SU-DHL-6 (cell line): Measurements from ENCODE around the gene TAS1R2.

Experiments used
- H2AFZ ChIP-seq: fragments of 200-600 bp; sonication (generic); 2 replicates; pipeline ENCODE4 v1.6.1; 2014; ENCODE audit warnings: low read depth, mild to moderate bottlenecking, moderate library complexity, mixed read lengths, antibody characterized with exemption, low read length; ENCODE audit not compliant: severe bottlenecking
- H3F3A ChIP-seq: fragments of 200-600 bp; shearing (Covaris generic); 2 replicates; pipeline ENCODE4 v1.6.0; 2016; ENCODE audit warnings: antibody characterized with exemption, mild to moderate bottlenecking; ENCODE audit not compliant: insufficient read depth
- H3K27ac ChIP-seq: fragments of 200-600 bp; sonication (generic); 2 replicates; pipeline ENCODE4 v1.5.1; 2016; ENCODE audit warnings: low read depth, mild to moderate bottlenecking, low read length, moderate library complexity, mixed read lengths
- H3K27me3 ChIP-seq: fragments of 200-600 bp; sonication (generic), shearing (Covaris generic); 2 replicates; pipeline ENCODE4 v1.6.0; 2014; ENCODE audit warnings: mild to moderate bottlenecking, low read length
- H3K36me3 ChIP-seq: fragments of 200-600 bp; sonication (generic); 2 replicates; pipeline ENCODE4 v1.6.1; 2014; ENCODE audit warnings: mild to moderate bottlenecking, low read length, mixed read lengths
- H3K4me2 ChIP-seq: fragments of 300-600, 200-600 bp; shearing (Covaris generic), sonication (generic); 2 replicates; pipeline ENCODE4 v1.6.0; 2014; ENCODE audit warnings: low read length, low read depth, mild to moderate bottlenecking; ENCODE audit not compliant: poor library complexity, severe bottlenecking
- H3K4me3 ChIP-seq: fragments of 200-600 bp; sonication (generic); 2 replicates; pipeline ENCODE4 v1.5.1; 2014; ENCODE audit warnings: antibody characterized with exemption, low read length, mild to moderate bottlenecking, mixed read lengths; ENCODE audit not compliant: insufficient read depth, poor library complexity, severe bottlenecking
- H3K79me2 ChIP-seq: fragments of 200-600 bp; sonication (generic); 2 replicates; pipeline ENCODE4 v1.6.1; 2014; ENCODE audit warnings: mild to moderate bottlenecking, low read length, moderate library complexity; ENCODE audit not compliant: insufficient read depth
- H3K9ac ChIP-seq: fragments of 200-600 bp; sonication (generic); 2 replicates; pipeline ENCODE4 v1.7.0; 2014; ENCODE audit warnings: mild to moderate bottlenecking, low read length
- H3K9me2 ChIP-seq: fragments of 200-600 bp; sonication (generic); replicated peaks from 2 replicates; pipeline ENCODE4 v1.6.1; 2014; ENCODE audit warnings: low read length; ENCODE audit not compliant: insufficient read depth
- H3K9me3 ChIP-seq: fragments of 200-600 bp; sonication (generic); 2 replicates; pipeline ENCODE4 v1.6.1; 2014; ENCODE audit warnings: low read length, mixed read lengths; ENCODE audit not compliant: insufficient read depth
- H4K20me1 ChIP-seq: fragments of 200-600 bp; sonication (generic); 2 replicates; pipeline ENCODE4 v1.6.1; 2014; ENCODE audit warnings: low read depth, mild to moderate bottlenecking, antibody characterized with exemption, low read length, moderate library complexity, mixed read lengths
- EZH2phosphoT487 ChIP-seq: fragments of 200-600 bp; sonication (generic), shearing (Covaris generic); conservative IDR thresholded peaks from 2 replicates; pipeline ENCODE4 v1.6.1; 2018; ENCODE audit warnings: mild to moderate bottlenecking, antibody characterized with exemption, low read length, moderate library complexity, mixed read lengths
- TF ChIP-seq, protein P1 (sequence below): fragments of 200-600 bp; sonication (generic); IDR thresholded peaks from one replicate; pipeline ENCODE4 v1.5.1; 2017; ENCODE audit warnings: antibody characterized with exemption, mild to moderate bottlenecking, low read length, moderate library complexity; ENCODE audit not compliant: insufficient read depth, poor library complexity, severe bottlenecking

Gene TAS1R2

DNA sequence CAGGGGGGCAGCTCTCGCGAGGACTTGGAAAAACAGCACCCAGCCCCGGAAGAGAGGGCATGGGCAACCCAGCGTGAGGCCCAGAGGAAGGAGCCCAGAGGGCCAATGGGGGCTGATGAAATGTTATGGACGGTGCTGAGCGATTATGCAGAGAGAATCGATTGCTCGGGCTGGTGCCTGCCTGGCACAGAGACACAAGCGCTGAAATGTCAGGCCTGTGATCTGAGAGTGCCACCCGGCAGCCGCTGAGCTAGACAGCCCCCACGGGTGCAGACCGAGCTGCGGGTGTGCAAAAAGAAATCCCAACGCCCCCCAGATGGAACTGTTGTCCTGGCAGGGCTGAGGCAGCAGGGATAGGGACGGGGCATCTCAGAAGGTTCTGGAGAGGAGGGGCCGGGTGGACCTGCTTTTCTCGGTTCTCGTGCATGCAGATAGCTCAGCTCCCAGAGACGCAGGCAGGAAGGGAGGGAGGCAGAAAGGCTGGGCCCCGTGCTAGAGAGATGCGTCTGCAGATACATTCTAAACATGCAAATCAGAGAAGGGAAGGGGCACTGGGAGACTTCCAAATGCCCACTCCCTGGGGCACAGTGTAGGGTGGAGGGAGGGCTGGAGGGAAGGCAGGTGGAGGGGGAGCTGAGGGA lies 41.5 kb downstream of the TAS1R2 start:
- H4K20me1 ChIP-seq: no peaks in the 10 kb centered on the region
- H3K4me2 ChIP-seq: no peak overlapping the region
- no peaks in the 10 kb centered on the region for H3K79me2 ChIP-seq
- no peak for TF ChIP-seq EZH2phosphoT487
- TF ChIP-seq, protein P1, sequence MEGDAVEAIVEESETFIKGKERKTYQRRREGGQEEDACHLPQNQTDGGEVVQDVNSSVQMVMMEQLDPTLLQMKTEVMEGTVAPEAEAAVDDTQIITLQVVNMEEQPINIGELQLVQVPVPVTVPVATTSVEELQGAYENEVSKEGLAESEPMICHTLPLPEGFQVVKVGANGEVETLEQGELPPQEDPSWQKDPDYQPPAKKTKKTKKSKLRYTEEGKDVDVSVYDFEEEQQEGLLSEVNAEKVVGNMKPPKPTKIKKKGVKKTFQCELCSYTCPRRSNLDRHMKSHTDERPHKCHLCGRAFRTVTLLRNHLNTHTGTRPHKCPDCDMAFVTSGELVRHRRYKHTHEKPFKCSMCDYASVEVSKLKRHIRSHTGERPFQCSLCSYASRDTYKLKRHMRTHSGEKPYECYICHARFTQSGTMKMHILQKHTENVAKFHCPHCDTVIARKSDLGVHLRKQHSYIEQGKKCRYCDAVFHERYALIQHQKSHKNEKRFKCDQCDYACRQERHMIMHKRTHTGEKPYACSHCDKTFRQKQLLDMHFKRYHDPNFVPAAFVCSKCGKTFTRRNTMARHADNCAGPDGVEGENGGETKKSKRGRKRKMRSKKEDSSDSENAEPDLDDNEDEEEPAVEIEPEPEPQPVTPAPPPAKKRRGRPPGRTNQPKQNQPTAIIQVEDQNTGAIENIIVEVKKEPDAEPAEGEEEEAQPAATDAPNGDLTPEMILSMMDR: no peak
- H3K9me2 ChIP-seq: no peaks in the 10 kb centered on the region
- no peak overlapping the region for H3K27ac ChIP-seq
- no peak overlapping the region for H2AFZ ChIP-seq
- no peaks in the 10 kb centered on the region for H3K9me3 ChIP-seq
- no peaks in the 10 kb centered on the region for H3K36me3 ChIP-seq
- no peak overlapping the region for H3K9ac ChIP-seq
- H3K4me3 ChIP-seq: no peak overlapping the region
- no peaks in the 10 kb centered on the region for H3F3A ChIP-seq
- no peaks in the 10 kb centered on the region for H3K27me3 ChIP-seq

DNA sequence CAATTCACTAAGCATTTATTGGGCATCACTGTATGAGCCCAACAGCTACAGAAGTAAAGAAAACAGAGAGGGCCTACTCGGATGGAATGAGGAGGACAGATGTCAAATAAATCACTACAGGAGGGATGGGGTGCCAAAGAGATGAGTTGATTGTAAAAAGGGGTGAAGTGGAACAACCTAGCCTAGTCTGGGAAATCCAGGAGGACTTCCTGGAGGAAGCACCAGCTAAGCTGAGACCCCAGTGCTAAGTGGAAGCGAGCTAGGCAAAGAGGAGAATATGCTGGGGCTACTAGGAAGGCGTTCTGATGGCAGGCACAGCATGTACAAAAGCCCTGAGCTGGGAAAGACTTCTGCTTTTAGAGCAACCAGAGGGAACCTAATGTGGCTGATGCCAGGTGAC lies 42.1 kb downstream of the TAS1R2 start:
- no peak for TF ChIP-seq EZH2phosphoT487
- TF ChIP-seq, protein P1: no peak
- Histone ChIP-seq H3K27ac (no peak overlapping the region), H3K4me2 (no peak overlapping the region), H3K4me3 (no peak overlapping the region), H3K79me2 (no peaks in the 10 kb centered on the region), H3K36me3 (no peaks in the 10 kb centered on the region), H3F3A (no peaks in the 10 kb centered on the region), H2AFZ (no peak overlapping the region), H4K20me1 (no peaks in the 10 kb centered on the region), H3K27me3 (no peaks in the 10 kb centered on the region), H3K9me2 (no peaks in the 10 kb centered on the region), H3K9me3 (no peaks in the 10 kb centered on the region), H3K9ac (no peak overlapping the region)

DNA sequence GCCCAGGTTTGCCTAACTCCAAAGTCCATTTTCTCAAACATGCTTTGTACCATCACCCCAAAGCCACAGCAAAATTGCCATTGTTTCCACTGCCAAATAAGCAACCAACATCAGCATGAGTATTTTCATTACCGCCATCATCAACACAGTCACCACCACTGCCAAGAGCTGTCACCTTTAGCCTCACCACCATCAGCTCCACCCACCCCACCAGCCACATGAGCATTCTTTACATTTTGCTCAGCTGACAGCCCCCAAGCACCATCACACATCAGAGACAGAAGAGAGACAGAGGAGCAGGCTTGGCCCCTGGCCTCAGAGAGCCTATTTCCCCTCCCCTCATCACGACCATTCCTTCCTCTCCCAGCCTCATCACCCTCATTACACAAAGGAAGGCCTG lies 42.7 kb downstream of the TAS1R2 start:
- no peaks in the 10 kb centered on the region for H3K79me2 ChIP-seq
- H3K4me3 ChIP-seq: no peak overlapping the region
- no peaks in the 10 kb centered on the region for H3K27me3 ChIP-seq
- H3K36me3 ChIP-seq: no peaks in the 10 kb centered on the region
- no peak for TF ChIP-seq EZH2phosphoT487
- TF ChIP-seq, protein P1: no peak
- H3K9me3 ChIP-seq: no peaks in the 10 kb centered on the region
- H2AFZ ChIP-seq: no peak overlapping the region
- H3K9ac ChIP-seq: no peak overlapping the region
- H3K4me2 ChIP-seq: no peak overlapping the region
- H3K9me2 ChIP-seq: no peaks in the 10 kb centered on the region
- no peaks in the 10 kb centered on the region for H3F3A ChIP-seq
- H3K27ac ChIP-seq: no peak overlapping the region
- no peaks in the 10 kb centered on the region for H4K20me1 ChIP-seq
